Lower leg skin (tissue), 4 donors: ENCODE measurements around the gene APOM. TPM values are rescaled to one million over a fixed set of nuclear protein-coding genes. Genes with fewer than 3 reads are reported as not detected.

Experiments
- DNase-seq, 2 donors: peaks; one replicate each; pipeline ENCODE4 v3.0.0-alpha.2; 2019; ENCODE audit warnings: low spot score in 2 of 2
- H3K4me3 ChIP-seq: fragments of 200-600 bp; sonication (generic); 2 replicates; pipeline ENCODE4 v1.5.1; 2017; ENCODE audit warnings: mild to moderate bottlenecking, low read depth; ENCODE audit not compliant: poor library complexity, severe bottlenecking
- POLR2A ChIP-seq, 2 donors: fragments of 450-650 bp; IDR thresholded peaks; one replicate each; pipeline ENCODE4 v1.6.1; 2016 to 2017; ENCODE audit warnings: antibody characterized with exemption in 2 of 2, mild to moderate bottlenecking in 1 of 2, moderate library complexity in 1 of 2
- WGBS, 2 donors: methylation state at CpG; one replicate each; pipeline ENCODE4 v1.1.5; 2018; 5-methylcytosine and 5-hydroxymethylcytosine counted together
- intact Hi-C: fragments of 100-400 bp; cut with DNase I; formaldehyde crosslinking; loops from one replicate; pipeline ENCODE4 v1.15.0; 2023; ENCODE audit warnings: low total_unique reads
- total RNA-seq, 4 donors: library from RNA; depleted of rRNA; stranded (reverse); fragments of >200 nt; gene quantifications; one replicate each; pipeline ENCODE4 v1.1.0, GENCODE V29; 2016
- TF ChIP-seq, protein P1 (sequence below), 3 donors: fragments of 450-650 bp; IDR thresholded peaks; one replicate each; pipeline ENCODE4 v1.5.1; 2016; ENCODE audit warnings: antibody characterized with exemption in 3 of 3, mild to moderate bottlenecking in 3 of 3, moderate library complexity in 2 of 3

The APOM gene
- total RNA-seq, 4 donors from 2014 or later = 1.7 to 7.2 (median 2.5) TPM

DNA sequence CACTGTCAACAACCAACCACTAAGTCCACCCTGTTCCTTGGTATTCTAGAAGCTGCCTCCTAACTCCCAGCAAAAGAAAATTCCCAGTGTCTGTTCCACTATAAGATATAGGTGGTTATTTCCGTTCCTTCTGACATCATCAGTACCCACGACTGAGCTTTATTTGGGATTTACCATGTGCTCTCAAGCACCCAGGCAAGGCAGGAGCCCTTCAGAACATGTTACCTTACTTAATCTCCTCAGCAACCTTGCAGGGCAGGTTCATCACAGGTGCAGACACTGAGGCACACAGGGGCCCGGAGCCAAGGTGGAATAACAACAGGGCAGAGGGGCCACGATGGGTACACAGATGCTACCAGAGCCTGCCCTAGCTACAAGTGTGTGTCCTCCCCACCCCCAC lies 36.7 kb downstream of the APOM start:
- intact Hi-C loops = no loop called here
- no peak for TF ChIP-seq POLR2A (IDR thresholded peaks at IDR 0.05)
- TF ChIP-seq, protein P1, sequence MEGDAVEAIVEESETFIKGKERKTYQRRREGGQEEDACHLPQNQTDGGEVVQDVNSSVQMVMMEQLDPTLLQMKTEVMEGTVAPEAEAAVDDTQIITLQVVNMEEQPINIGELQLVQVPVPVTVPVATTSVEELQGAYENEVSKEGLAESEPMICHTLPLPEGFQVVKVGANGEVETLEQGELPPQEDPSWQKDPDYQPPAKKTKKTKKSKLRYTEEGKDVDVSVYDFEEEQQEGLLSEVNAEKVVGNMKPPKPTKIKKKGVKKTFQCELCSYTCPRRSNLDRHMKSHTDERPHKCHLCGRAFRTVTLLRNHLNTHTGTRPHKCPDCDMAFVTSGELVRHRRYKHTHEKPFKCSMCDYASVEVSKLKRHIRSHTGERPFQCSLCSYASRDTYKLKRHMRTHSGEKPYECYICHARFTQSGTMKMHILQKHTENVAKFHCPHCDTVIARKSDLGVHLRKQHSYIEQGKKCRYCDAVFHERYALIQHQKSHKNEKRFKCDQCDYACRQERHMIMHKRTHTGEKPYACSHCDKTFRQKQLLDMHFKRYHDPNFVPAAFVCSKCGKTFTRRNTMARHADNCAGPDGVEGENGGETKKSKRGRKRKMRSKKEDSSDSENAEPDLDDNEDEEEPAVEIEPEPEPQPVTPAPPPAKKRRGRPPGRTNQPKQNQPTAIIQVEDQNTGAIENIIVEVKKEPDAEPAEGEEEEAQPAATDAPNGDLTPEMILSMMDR (IDR thresholded peaks at IDR 0.05) = no peak

DNA sequence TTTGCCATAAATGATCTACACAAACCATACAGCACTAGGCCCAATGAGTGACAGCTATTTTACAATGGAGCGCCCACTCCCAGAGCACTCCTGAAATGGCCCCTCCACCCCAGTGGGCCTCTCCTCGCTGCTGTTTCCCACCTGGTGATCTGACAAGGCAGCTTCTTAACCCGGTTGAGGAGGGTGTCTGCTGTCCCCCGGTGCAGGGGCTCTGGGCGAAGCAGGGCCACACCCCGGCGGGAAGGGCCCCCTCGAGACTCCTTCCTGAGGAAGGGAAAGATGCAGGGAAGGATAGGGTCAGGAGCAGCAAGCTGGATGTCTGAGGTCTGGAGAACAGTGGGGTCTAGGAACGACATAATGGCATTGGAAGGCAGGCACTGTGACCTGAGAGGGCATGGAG lies 37.2 kb downstream of the APOM start:
- H3K4me3 ChIP-seq = no peak overlapping the region
- WGBS, 2 donors = 90 to 92% methylated on average over 9 of the region's 9 CpGs
- intact Hi-C loops = no loop called here
- DNase-seq = no peak
- no peak for TF ChIP-seq POLR2A (IDR thresholded peaks at IDR 0.05)
- TF ChIP-seq, protein P1 (IDR thresholded peaks at IDR 0.05) = no peak

More for the DNA sequence above, 36.7 kb downstream of the APOM start:
- no peak overlapping the region for H3K4me3 ChIP-seq
- DNase-seq = no peak
- 80 to 85% methylated on average over 4 of the region's 4 CpGs for whole genome bisulfite sequencing, 2 donors

DNA sequence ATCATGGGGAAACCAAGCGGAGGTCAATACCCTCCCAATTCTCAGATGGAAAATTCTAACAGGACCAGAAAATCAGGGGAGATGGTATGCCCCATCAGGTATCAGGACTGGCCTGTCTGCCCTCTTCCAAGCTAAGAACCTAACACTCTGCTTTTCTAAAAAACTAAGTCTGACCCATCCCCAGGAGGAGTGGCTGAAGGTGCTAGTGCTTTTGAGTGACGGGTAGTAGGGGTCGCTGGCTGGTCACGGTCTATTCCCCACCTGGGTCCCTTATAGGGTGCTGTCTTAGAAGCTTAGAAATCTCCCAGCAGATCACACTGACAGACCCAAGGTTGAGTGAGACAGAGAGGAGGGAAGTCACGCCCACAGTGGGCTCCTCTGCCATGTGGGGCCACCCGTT lies 37.8 kb downstream of the APOM start:
- WGBS, 2 donors = 88 to 96% methylated on average over 6 of the region's 6 CpGs
- no peak for TF ChIP-seq POLR2A (IDR thresholded peaks at IDR 0.05)
- TF ChIP-seq, protein P1 (IDR thresholded peaks at IDR 0.05) = no peak
- no peak overlapping the region for H3K4me3 ChIP-seq
- intact Hi-C loops = no loop called here
- DNase-seq = no peak

DNA sequence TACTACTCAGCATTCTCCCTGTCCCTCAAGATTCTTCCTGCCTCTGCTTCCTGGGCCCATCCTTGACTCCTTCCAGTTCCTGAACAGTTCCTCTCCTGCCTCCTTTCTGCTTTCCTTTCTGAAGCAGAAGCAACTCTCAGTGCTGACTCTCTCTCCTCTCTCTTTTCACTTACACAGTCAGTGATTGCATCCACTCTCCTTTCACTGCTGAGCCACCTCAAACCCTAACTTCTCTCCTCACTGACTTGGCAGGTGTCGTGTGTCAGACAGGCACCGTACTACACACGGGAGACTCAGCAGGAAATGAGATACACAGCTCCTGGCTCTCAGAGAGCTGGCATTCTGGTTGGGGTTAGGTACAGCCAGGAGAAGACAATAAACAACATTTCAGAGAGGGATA lies 41.9 kb downstream of the APOM start:
- TF ChIP-seq POLR2A (IDR thresholded peaks at IDR 0.05) = no peak
- TF ChIP-seq, protein P1 (IDR thresholded peaks at IDR 0.05) = no peak
- intact Hi-C loops = no loop called here
- no peak for DNase-seq
- 30 to 31% methylated on average over 3 of the region's 3 CpGs for WGBS, 2 donors
- H3K4me3 ChIP-seq = no peak overlapping the region

DNA sequence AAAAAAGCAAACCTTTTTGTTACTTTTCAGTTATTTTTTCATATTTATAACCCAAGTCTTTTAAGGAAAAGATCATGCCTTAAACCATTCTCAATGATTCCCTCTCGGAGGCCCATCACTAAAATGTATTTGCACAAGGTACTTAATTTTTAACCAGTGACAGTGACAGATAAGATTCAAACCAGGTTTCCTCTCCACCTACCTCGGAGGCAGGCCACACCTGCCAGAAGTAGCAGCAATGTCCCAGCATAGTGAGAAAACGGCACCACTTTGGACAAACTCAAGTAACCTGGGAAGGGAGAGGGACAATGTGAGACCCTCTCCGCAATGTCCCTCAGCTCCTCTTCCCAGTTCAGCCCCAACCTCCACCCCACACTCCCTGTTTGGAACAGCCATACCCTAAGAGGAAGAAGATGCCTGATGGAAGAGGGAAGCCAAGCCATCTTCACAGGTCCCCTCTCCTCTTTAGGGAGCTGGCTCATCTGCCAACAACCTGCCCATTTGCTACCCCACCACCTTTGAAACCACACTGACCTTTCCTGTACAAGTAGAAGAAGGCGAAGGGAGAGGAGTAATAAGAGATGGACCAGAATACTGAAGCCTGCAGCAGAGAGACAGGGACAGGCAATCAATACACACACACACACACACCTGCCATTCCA lies 45.2 kb downstream of the APOM start:
- no peak for DNase-seq
- intact Hi-C loops = no loop called here
- H3K4me3 ChIP-seq = no peak overlapping the region
- TF ChIP-seq, protein P1 (IDR thresholded peaks at IDR 0.05) = no peak
- WGBS, 2 donors = 76 to 82% methylated on average over 5 of the region's 5 CpGs
